CD4-positive, alpha-beta T cell treated with Interleukin-12 subunit alpha and Interleukin-12 subunit beta, for 1 hour (primary cell): Measurements from ENCODE around the gene CDK18.

Experiments
- DNase-seq: peaks from one replicate; pipeline ENCODE4 v3.0.0-alpha.2; 2020

Gene CDK18

GRCh38 chr1:205575294-205575885, 70.9 kb downstream of the CDK18 start:
- no peak for DNase-seq

GRCh38 chr1:205576011-205576410, 71.5 kb downstream of the CDK18 start:
- DNase-seq, result no peak

GRCh38 chr1:205576805-205577761, 72.6 kb downstream of the CDK18 start:
- DNase-seq, result no peak

- DNase-seq, result no peak
These were observed 73.6 kb downstream of the CDK18 start for GRCh38 chr1:205577874-205578658.

- DNase-seq, result no peak
These were observed 74.5 kb downstream of the CDK18 start for GRCh38 chr1:205578780-205579571.

- DNase-seq, result no peak
These were observed 75.2 kb downstream of the CDK18 start for GRCh38 chr1:205579711-205580110.

- DNase-seq, result no peak
These were observed 75.9 kb downstream of the CDK18 start for GRCh38 chr1:205580140-205580922.

- no peak for DNase-seq
These were observed 76.4 kb downstream of the CDK18 start for GRCh38 chr1:205580923-205581180.

- no peak for DNase-seq
These were observed 77.0 kb downstream of the CDK18 start for GRCh38 chr1:205581321-205581980.

- no peak for DNase-seq
These were observed 77.6 kb downstream of the CDK18 start for GRCh38 chr1:205582046-205582445.
